NT2/D1 (cell line): ENCODE results near the gene ZNF557.

Source experiments
- SUZ12 ChIP-seq: IDR thresholded peaks from 2 replicates; pipeline ENCODE4 v1.6.1; 2011; ENCODE audit not compliant: insufficient read length, insufficient read depth; ENCODE audit errors: extremely low read depth
- YY1 ChIP-seq: IDR thresholded peaks from 2 replicates; pipeline ENCODE4 v1.6.1; 2011; ENCODE audit not compliant: insufficient read length, insufficient read depth
- ZNF274 ChIP-seq: IDR thresholded peaks from 2 replicates; pipeline ENCODE4 v1.6.1; 2011; ENCODE audit warnings: mild to moderate bottlenecking, low read depth, low read length

GRCh38 chr19:7076151-7076550, 6.6 kb downstream of the ZNF557 start:
- no peak for TF ChIP-seq ZNF274
- TF ChIP-seq SUZ12: no peak
- TF ChIP-seq YY1: no peak
